GM13976 (cell line): ENCODE measurements around the gene ZNF792.

ENCODE experiments used
- DNase-seq: peaks from one replicate; pipeline ENCODE4 v3.0.0; 2012; ENCODE audit warnings: low spot score
- CTCF ChIP-seq: IDR thresholded peaks from 2 replicates; pipeline ENCODE4 v1.5.1; 2012; ENCODE audit warnings: borderline replicate concordance, mild to moderate bottlenecking; ENCODE audit not compliant: insufficient read depth; ENCODE audit errors: extremely low read depth, missing control alignments, control extremely low read depth
- in situ Hi-C: fragments of 300-500 bp; cut with MboI; formaldehyde crosslinking; loops from one replicate; pipeline ENCODE4 v1.12.0; 2022; ENCODE audit warnings: low sequenced_read_pairs, mixed read lengths, inconsistent platforms; ENCODE audit not compliant: unreplicated experiment

Gene ZNF792

GRCh38 chr19:34963573-34964406, at the start of gene ZNF792:
TSS of gene ZNF792 (minus strand) at chr19:34964229. CDS start at chr19:34963662, 567 bp downstream.
- no peak for TF ChIP-seq CTCF
- in situ Hi-C loops: no loop called here
- DNase-seq: peak; percentile 87

- TF ChIP-seq CTCF: peak; percentile 83
- in situ Hi-C loops: no loop called here
- peak; percentile 92 for DNase-seq
These were observed 49.2 kb upstream of the ZNF792 start for GRCh38 chr19:35013041-35013819.

- TF ChIP-seq CTCF: no peak
- no peak for DNase-seq
- in situ Hi-C loops: no loop called here
These were observed 48.0 kb upstream of the ZNF792 start for GRCh38 chr19:35011737-35012682.

- TF ChIP-seq CTCF: no peak
- in situ Hi-C loops: no loop called here
- no peak for DNase-seq
These were observed 47.2 kb upstream of the ZNF792 start for GRCh38 chr19:35011091-35011689.

- no peak for TF ChIP-seq CTCF
- in situ Hi-C loops: no loop called here
- DNase-seq: no peak
These were observed 45.7 kb upstream of the ZNF792 start for GRCh38 chr19:35009424-35010415.
